IPS-20b (cell line): ENCODE data around the gene IGFLR1.

Experiments
- H3K27ac ChIP-seq: one replicate; pipeline ENCODE4 v1.5.1; 2013; ENCODE audit warnings: low read length
- H3K27me3 ChIP-seq: 2 replicates; pipeline ENCODE4 v1.6.1; 2013; ENCODE audit warnings: mild to moderate bottlenecking, low read length, inconsistent platforms; ENCODE audit not compliant: insufficient read depth
- H3K36me3 ChIP-seq: 2 replicates; pipeline ENCODE4 v1.6.1; 2013; ENCODE audit warnings: low read depth, mild to moderate bottlenecking, inconsistent platforms, low read length, moderate library complexity; ENCODE audit not compliant: insufficient read depth
- H3K4me1 ChIP-seq: 2 replicates; pipeline ENCODE4 v1.6.1; 2013; ENCODE audit warnings: mild to moderate bottlenecking, control low read depth, inconsistent platforms, low read length, moderate library complexity; ENCODE audit not compliant: insufficient read depth
- H3K4me3 ChIP-seq: 2 replicates; pipeline ENCODE4 v1.5.1; 2013; ENCODE audit warnings: mild to moderate bottlenecking, low read length, inconsistent platforms
- H3K9ac ChIP-seq: 2 replicates; pipeline ENCODE4 v1.6.1; 2013; ENCODE audit warnings: low read depth, mild to moderate bottlenecking, inconsistent platforms, low read length, moderate library complexity
- H3K9me3 ChIP-seq: 2 replicates; pipeline ENCODE4 v1.6.1; 2013; ENCODE audit warnings: mild to moderate bottlenecking, low read depth, low read length, inconsistent platforms; ENCODE audit not compliant: insufficient read depth

Gene IGFLR1

DNA sequence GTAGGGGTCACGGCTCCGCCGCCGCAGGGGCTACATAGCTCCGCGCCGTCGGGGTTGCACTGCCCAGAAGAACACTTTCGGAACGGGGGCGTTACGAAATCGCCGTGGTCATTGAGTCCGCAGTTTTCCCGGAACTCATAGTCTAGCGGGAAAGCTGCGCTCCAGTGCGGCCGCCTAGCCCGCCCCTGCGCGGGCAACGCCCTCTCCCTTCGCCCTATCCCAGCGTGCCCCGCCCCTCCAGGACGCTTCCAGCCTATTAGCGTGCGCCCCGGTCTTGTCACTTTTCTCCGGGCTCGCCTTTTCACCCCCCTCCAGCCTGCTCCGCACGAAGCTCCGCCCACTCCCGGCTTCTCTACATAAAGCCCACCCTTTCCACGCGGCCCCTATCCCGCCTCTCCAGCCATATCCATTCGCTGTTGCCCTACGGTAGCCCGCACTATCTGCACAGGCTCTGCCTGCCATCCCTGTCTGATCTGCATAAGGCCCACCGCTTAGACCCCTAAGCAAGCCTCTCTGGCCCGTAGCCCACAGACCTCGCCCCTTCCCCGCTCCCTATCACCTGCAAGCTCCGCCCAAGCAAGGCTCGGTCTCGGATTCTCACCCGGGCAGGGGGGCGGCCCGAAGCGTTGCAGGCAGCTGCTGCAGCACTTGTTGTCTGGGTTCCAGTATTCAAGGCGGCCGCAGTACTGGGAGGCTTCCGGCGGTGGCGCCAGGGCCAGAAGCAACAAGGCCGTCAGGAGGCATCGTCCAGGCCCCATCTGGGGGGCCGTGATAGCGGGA, 1.6 kb downstream of the IGFLR1 start:
- Histone ChIP-seq H3K9ac (peak overlapping the region; percentile 82), H3K9me3 (no peaks in the 10 kb centered on the region), H3K27ac (peak overlapping the region; percentile 52), H3K36me3 (peaks cover 33% of the 10 kb centered on the region), H3K27me3 (no peaks in the 10 kb centered on the region), H3K4me1 (no peaks in the 10 kb centered on the region), H3K4me3 (peak overlapping the region; percentile 80)

DNA sequence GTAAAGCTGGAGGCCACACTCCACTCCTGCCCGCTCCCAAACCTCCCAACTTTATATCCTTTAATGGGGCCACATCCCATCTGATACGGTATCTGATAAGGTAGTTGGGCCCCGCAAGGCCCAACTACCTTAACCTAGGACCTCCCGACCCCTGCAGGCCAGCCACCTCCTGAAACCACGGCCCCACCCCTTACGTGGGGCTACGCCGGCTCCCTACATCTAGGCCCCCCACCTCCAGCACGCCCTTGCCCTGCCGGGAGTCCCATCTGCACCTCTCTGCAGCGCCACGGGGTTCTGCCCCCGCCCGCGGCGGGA, 2.2 kb downstream of the IGFLR1 start:
- H3K9ac ChIP-seq = peak overlapping the region; percentile 70; the same call in 1 of the 2 replicates
- H3K9me3 ChIP-seq = no peaks in the 10 kb centered on the region
- H3K36me3 ChIP-seq = peaks cover 37% of the 10 kb centered on the region
- H3K4me3 ChIP-seq = peak overlapping the region; percentile 80
- H3K27me3 ChIP-seq = no peaks in the 10 kb centered on the region
- no peak overlapping the region for H3K27ac ChIP-seq
- H3K4me1 ChIP-seq = no peaks in the 10 kb centered on the region

GRCh38 chr19:35739275-35740107, 2.8 kb downstream of the IGFLR1 start:
- Histone ChIP-seq H3K4me3 (peak overlapping the region; percentile 80), H3K9me3 (no peaks in the 10 kb centered on the region), H3K27ac (no peak overlapping the region), H3K36me3 (peaks cover 42% of the 10 kb centered on the region), H3K27me3 (no peaks in the 10 kb centered on the region), H3K9ac (peak overlapping the region; percentile 70; the same call in 1 of the 2 replicates), H3K4me1 (no peaks in the 10 kb centered on the region)

GRCh38 chr19:35738887-35739229, 3.4 kb downstream of the IGFLR1 start:
- H3K4me1 ChIP-seq = no peaks in the 10 kb centered on the region
- no peak overlapping the region for H3K27ac ChIP-seq
- no peaks in the 10 kb centered on the region for H3K9me3 ChIP-seq
- H3K27me3 ChIP-seq = no peaks in the 10 kb centered on the region
- peaks cover 48% of the 10 kb centered on the region for H3K36me3 ChIP-seq
- H3K9ac ChIP-seq = no peak overlapping the region
- H3K4me3 ChIP-seq = no peak overlapping the region

GRCh38 chr19:35738021-35738886, 4.0 kb downstream of the IGFLR1 start:
- no peaks in the 10 kb centered on the region for H3K27me3 ChIP-seq
- H3K27ac ChIP-seq = no peak overlapping the region
- no peak overlapping the region for H3K9ac ChIP-seq
- H3K9me3 ChIP-seq = no peaks in the 10 kb centered on the region
- no peak overlapping the region for H3K4me3 ChIP-seq
- no peaks in the 10 kb centered on the region for H3K4me1 ChIP-seq
- H3K36me3 ChIP-seq = peaks cover 54% of the 10 kb centered on the region

- Histone ChIP-seq H3K9me3 (no peaks in the 10 kb centered on the region), H3K27ac (no peak overlapping the region), H3K4me1 (no peaks in the 10 kb centered on the region), H3K36me3 (peaks cover 56% of the 10 kb centered on the region), H3K9ac (no peak overlapping the region), H3K4me3 (no peak overlapping the region), H3K27me3 (no peaks in the 10 kb centered on the region)
Observed at GRCh38 chr19:35736913-35737886, 5.1 kb downstream of the IGFLR1 start.

GRCh38 chr19:35734889-35735288, 7.4 kb downstream of the IGFLR1 start:
- Histone ChIP-seq H3K9me3 (no peaks in the 10 kb centered on the region), H3K36me3 (peaks cover 79% of the 10 kb centered on the region), H3K4me1 (no peaks in the 10 kb centered on the region), H3K9ac (no peak overlapping the region), H3K27ac (no peak overlapping the region), H3K27me3 (no peaks in the 10 kb centered on the region), H3K4me3 (no peak overlapping the region)

- Histone ChIP-seq H3K27ac (no peak overlapping the region), H3K4me3 (no peak overlapping the region), H3K36me3 (peaks cover 85% of the 10 kb centered on the region), H3K4me1 (no peaks in the 10 kb centered on the region), H3K27me3 (no peaks in the 10 kb centered on the region), H3K9me3 (no peaks in the 10 kb centered on the region), H3K9ac (no peak overlapping the region)
Observed at GRCh38 chr19:35734273-35734672, 8.0 kb downstream of the IGFLR1 start.

GRCh38 chr19:35733180-35734125, 8.8 kb downstream of the IGFLR1 start:
- peaks cover 86% of the 10 kb centered on the region for H3K36me3 ChIP-seq
- H3K27me3 ChIP-seq = no peaks in the 10 kb centered on the region
- H3K9ac ChIP-seq = no peak overlapping the region
- no peak overlapping the region for H3K4me3 ChIP-seq
- H3K9me3 ChIP-seq = no peaks in the 10 kb centered on the region
- no peak overlapping the region for H3K27ac ChIP-seq
- no peaks in the 10 kb centered on the region for H3K4me1 ChIP-seq

DNA sequence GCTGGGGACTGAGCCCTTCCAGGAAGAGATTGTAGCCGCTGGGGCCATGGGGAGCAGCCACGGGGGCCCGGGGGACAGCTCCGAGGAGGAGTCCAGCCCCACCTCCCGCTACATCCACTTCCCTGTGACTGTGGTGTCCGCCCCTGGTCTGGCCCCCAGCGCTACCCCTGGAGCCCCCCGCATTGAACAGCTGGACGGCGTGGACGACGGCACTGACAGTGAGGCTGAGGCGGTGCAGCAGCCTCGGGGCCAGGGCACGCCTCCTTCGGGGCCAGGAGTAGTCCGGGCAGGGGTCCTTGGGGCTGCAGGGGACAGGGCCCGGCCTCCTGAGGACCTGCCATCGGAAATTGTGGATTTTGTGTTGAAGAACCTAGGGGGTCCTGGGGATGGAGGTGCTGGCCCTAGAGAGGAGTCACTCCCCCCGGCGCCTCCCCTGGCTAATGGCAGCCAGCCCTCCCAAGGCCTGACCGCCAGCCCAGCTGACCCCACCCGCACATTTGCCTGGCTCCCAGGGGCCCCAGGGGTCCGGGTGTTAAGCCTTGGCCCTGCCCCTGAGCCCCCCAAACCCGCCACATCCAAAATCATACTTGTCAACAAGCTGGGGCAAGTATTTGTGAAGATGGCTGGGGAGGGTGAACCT, 9.6 kb downstream of the IGFLR1 start:
- no peaks in the 10 kb centered on the region for H3K9me3 ChIP-seq
- no peak overlapping the region for H3K9ac ChIP-seq
- no peaks in the 10 kb centered on the region for H3K4me1 ChIP-seq
- no peaks in the 10 kb centered on the region for H3K27me3 ChIP-seq
- H3K27ac ChIP-seq = no peak overlapping the region
- H3K36me3 ChIP-seq = peaks cover 86% of the 10 kb centered on the region
- no peak overlapping the region for H3K4me3 ChIP-seq
